ENCODE results near the gene PKMYT1.

GRCh38 chr16:2979669-2980226, 498 bp downstream of the PKMYT1 start:
- TF ChIP-seq CTCF (IDR thresholded peaks at IDR 0.05; ENCODE audit: low read depth, low read length) (no peak), MYC (IDR thresholded peaks at IDR 0.05; ENCODE audit: low read depth, low read length) (no peak; the same call in 1 of the 2 replicates)
